Thyroid gland (tissue), 4 donors: ENCODE results near the gene CMTR1.

Experiments
- POLR2A ChIP-seq, 2 donors: fragments of 450-650 bp; IDR thresholded peaks; one replicate each; pipeline ENCODE4 v1.6.1; 2017; ENCODE audit warnings: antibody characterized with exemption in 2 of 2, mild to moderate bottlenecking in 2 of 2, moderate library complexity in 1 of 2
- TF ChIP-seq, protein P1 (sequence below), 6 experiments: fragments of 200-600 bp in 3 of 6; fragments of 450-650 bp in 3 of 6; sonication (generic) in 3 of 6; IDR thresholded peaks; one replicate each; pipeline ENCODE4 v1.5.1; 2016 to 2019; ENCODE audit warnings: antibody characterized with exemption in 6 of 6, mild to moderate bottlenecking in 2 of 6, inconsistent platforms in 1 of 6, moderate library complexity in 1 of 6

DNA sequence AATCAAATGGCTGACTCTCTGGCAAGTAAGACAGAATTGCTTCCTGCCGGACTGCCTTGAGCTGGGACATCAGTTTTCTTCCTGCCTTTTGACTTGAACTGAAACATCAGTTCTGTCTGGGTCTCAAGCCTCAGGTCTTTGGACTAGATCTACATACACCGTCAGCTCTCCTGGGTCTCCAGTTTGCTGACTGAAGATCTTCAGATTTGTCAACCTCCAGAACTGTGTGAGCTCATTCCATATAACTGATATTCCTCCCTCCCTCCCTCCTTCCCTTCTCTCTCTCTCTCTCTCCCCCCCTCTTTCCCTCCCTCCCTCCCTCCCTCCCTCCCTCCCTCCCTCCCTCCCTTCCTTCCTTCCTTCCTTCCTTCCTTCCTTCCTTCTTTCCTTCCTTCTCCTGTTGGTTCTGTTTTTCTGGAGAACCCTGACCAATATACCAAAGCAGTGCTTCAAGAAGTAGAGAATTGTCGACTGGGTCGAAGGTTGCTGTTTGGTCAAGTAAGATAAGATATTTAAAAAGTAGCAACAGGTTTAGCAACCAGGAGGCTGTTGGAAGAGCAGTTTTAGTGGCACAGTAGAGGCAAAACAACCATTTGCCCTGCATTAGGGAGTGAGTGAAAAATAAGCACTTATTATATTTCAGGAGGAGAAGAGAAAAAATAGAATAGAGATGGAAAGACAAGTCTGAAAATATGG is 33.1 kb upstream of the CMTR1 start:
- TF ChIP-seq, protein P1, sequence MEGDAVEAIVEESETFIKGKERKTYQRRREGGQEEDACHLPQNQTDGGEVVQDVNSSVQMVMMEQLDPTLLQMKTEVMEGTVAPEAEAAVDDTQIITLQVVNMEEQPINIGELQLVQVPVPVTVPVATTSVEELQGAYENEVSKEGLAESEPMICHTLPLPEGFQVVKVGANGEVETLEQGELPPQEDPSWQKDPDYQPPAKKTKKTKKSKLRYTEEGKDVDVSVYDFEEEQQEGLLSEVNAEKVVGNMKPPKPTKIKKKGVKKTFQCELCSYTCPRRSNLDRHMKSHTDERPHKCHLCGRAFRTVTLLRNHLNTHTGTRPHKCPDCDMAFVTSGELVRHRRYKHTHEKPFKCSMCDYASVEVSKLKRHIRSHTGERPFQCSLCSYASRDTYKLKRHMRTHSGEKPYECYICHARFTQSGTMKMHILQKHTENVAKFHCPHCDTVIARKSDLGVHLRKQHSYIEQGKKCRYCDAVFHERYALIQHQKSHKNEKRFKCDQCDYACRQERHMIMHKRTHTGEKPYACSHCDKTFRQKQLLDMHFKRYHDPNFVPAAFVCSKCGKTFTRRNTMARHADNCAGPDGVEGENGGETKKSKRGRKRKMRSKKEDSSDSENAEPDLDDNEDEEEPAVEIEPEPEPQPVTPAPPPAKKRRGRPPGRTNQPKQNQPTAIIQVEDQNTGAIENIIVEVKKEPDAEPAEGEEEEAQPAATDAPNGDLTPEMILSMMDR (IDR thresholded peaks at IDR 0.05) = no peak
- TF ChIP-seq POLR2A (IDR thresholded peaks at IDR 0.05) = no peak
